HepG2 (cell line): ENCODE measurements around the gene CDC6. TPM values are rescaled to one million over a fixed set of nuclear protein-coding genes. Genes with fewer than 3 reads are reported as not detected.
A peak's percentile ranks its signal among the peaks of the same experiment; 100 is the strongest.

ENCODE experiments used
- EP300 ChIP-seq, 3 experiments: sonication (generic) in 1 of 3; formaldehyde crosslinking in 1 of 3; IDR thresholded peaks; 2 replicates each; pipeline versions ENCODE4 v1.5.1 to v1.6.1; 2011 to 2020; ENCODE audit warnings: low read depth in 2 of 3, low read length in 2 of 3, borderline replicate concordance in 1 of 3, improper control_type of control experiment in 1 of 3, mild to moderate bottlenecking in 1 of 3, missing genetic modification reagents in 1 of 3, moderate library complexity in 1 of 3
- HDAC2 ChIP-seq: sonication (generic); formaldehyde crosslinking; IDR thresholded peaks from 2 replicates; pipeline ENCODE4 v1.4.0; 2020; ENCODE audit warnings: missing genetic modification reagents
- HMG20B ChIP-seq: conservative IDR thresholded peaks from 2 replicates; pipeline ENCODE4 v1.6.1; 2016; ENCODE audit warnings: missing genetic modification reagents, missing compliant biosample characterization
- ZBTB20 ChIP-seq: sonication (generic); formaldehyde crosslinking; IDR thresholded peaks from 2 replicates; pipeline ENCODE4 v1.8.1; 2023; ENCODE audit warnings: missing genetic modification reagents, low read depth, mild to moderate bottlenecking, borderline replicate concordance
- ZFP1 ChIP-seq: IDR thresholded peaks from 2 replicates; pipeline ENCODE4 v1.6.1; 2016
- ZNF563 ChIP-seq: sonication (generic); formaldehyde crosslinking; IDR thresholded peaks from 2 replicates; pipeline ENCODE4 v1.8.0; 2022; ENCODE audit warnings: mild to moderate bottlenecking, moderate library complexity, missing genetic modification reagents
- ZNF598 ChIP-seq: sonication (generic); formaldehyde crosslinking; IDR thresholded peaks from 2 replicates; pipeline ENCODE4 v1.5.1; 2020; ENCODE audit warnings: mild to moderate bottlenecking, missing genetic modification reagents, borderline replicate concordance
- ZNF670 ChIP-seq: sonication (generic); formaldehyde crosslinking; IDR thresholded peaks from 2 replicates; pipeline ENCODE4 v1.8.0; 2022; ENCODE audit warnings: mild to moderate bottlenecking, missing genetic modification reagents, borderline replicate concordance
- polyA plus RNA-seq, 8 experiments: library from polyadenylated mRNA; depleted of rRNA in 3 of 8; stranded (reverse) in 7 of 8; unstranded in 1 of 8; fragments of >200 nt; fragmentation: Illumina TruSeq in 4 of 8; extraction: Trizol in 4 of 8; gene quantifications; 2 replicates each; pipeline versions ENCODE4 v1.2.1 to v1.2.3, GENCODE V29; 2011 to 2016; ENCODE audit warnings: low read depth in 4 of 8, missing spikeins in 1 of 8, mixed read lengths in 1 of 8; ENCODE audit not compliant: insufficient read depth in 1 of 8
- total RNA-seq, 5 experiments: library from RNA; depleted of rRNA; stranded (reverse); fragments of >200 nt; fragmentation: Illumina TruSeq; extraction: Trizol; gene quantifications; 2 replicates each; pipeline ENCODE4 v1.2.3, GENCODE V29; 2016; ENCODE audit warnings: low read depth in 1 of 5
- TF ChIP-seq, protein P1 (sequence below): sonication (generic); formaldehyde crosslinking; IDR thresholded peaks from 2 replicates; pipeline ENCODE4 v1.4.0; 2020; ENCODE audit warnings: missing genetic modification reagents, borderline replicate concordance
- TF ChIP-seq, protein P2 (sequence below): sonication (generic); formaldehyde crosslinking; IDR thresholded peaks from 2 replicates; pipeline ENCODE4 v1.4.0; 2020; ENCODE audit warnings: missing genetic modification reagents
- TF ChIP-seq, protein P3 (sequence below): sonication (generic); formaldehyde crosslinking; IDR thresholded peaks from 2 replicates; pipeline ENCODE4 v1.4.0; 2020; ENCODE audit warnings: missing genetic modification reagents
- TF ChIP-seq, protein P4 (sequence below): sonication (generic); formaldehyde crosslinking; IDR thresholded peaks from 2 replicates; pipeline ENCODE4 v1.8.0; 2022; ENCODE audit warnings: mild to moderate bottlenecking, missing genetic modification reagents
- TF ChIP-seq, protein P5 (sequence below): IDR thresholded peaks from 2 replicates; pipeline ENCODE4 v1.6.1; 2016
- TF ChIP-seq, protein P6 (sequence below): sonication (generic); formaldehyde crosslinking; IDR thresholded peaks from 2 replicates; pipeline ENCODE4 v1.4.0; 2020; ENCODE audit warnings: missing genetic modification reagents, borderline replicate concordance

CDC6 gene
- total and polyA plus RNA-seq, 2 of the 13 experiments (the other 11 are each of a cell fraction or from before 2014, with no cell fraction given): 17.4 to 114 TPM

DNA sequence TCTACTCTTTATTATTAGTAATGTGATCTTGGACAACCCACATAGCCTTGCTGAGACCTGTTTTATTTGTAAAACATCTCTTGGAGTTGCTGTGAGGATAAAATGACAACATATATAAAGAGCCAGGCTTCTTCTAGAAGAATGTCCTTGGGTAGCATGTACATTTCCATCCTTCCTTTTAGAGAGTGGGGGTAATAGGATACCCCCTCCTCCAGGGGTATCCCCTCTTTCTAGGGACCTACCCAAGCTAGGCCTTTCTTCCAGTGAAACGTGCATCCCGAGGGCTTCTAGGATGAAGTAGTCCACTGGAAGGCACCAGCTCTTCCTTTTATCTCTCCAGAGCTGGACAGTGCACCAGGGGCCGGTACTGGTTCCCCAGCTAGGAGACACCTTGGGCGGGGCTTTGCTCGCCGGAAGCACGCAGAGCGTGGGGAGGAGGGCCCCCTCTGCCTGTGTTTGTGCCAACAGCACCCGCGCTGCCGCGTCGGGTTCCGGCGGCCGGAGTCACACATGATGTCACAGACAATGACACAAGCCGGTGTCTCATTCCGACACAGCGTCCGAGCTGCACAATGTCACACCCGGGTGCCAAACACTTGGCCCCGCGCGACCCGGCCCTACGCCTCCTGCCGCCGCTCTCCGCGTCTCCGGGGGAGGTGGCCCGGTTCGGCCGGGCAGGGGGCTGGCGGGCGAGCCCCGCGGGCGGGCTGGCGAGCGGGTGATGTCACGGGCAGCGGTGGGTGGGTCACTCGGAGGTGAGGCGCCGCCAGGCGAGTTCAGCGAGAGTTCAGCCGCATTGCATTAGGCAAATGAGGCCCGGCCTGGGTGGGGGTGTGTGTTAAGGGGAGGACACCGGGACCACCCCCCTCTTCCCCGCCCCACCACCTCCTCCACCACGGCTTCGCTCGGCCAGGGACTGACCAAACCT lies 53.5 kb downstream of the CDC6 start (continued):
- TF ChIP-seq, protein P1, sequence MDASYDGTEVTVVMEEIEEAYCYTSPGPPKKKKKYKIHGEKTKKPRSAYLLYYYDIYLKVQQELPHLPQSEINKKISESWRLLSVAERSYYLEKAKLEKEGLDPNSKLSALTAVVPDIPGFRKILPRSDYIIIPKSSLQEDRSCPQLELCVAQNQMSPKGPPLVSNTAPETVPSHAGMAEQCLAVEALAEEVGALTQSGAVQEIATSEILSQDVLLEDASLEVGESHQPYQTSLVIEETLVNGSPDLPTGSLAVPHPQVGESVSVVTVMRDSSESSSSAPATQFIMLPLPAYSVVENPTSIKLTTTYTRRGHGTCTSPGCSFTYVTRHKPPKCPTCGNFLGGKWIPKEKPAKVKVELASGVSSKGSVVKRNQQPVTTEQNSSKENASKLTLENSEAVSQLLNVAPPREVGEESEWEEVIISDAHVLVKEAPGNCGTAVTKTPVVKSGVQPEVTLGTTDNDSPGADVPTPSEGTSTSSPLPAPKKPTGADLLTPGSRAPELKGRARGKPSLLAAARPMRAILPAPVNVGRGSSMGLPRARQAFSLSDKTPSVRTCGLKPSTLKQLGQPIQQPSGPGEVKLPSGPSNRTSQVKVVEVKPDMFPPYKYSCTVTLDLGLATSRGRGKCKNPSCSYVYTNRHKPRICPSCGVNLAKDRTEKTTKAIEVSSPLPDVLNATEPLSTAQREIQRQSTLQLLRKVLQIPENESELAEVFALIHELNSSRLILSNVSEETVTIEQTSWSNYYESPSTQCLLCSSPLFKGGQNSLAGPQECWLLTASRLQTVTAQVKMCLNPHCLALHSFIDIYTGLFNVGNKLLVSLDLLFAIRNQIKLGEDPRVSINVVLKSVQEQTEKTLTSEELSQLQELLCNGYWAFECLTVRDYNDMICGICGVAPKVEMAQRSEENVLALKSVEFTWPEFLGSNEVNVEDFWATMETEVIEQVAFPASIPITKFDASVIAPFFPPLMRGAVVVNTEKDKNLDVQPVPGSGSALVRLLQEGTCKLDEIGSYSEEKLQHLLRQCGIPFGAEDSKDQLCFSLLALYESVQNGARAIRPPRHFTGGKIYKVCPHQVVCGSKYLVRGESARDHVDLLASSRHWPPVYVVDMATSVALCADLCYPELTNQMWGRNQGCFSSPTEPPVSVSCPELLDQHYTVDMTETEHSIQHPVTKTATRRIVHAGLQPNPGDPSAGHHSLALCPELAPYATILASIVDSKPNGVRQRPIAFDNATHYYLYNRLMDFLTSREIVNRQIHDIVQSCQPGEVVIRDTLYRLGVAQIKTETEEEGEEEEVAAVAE: no peak
- TF ChIP-seq, protein P2, sequence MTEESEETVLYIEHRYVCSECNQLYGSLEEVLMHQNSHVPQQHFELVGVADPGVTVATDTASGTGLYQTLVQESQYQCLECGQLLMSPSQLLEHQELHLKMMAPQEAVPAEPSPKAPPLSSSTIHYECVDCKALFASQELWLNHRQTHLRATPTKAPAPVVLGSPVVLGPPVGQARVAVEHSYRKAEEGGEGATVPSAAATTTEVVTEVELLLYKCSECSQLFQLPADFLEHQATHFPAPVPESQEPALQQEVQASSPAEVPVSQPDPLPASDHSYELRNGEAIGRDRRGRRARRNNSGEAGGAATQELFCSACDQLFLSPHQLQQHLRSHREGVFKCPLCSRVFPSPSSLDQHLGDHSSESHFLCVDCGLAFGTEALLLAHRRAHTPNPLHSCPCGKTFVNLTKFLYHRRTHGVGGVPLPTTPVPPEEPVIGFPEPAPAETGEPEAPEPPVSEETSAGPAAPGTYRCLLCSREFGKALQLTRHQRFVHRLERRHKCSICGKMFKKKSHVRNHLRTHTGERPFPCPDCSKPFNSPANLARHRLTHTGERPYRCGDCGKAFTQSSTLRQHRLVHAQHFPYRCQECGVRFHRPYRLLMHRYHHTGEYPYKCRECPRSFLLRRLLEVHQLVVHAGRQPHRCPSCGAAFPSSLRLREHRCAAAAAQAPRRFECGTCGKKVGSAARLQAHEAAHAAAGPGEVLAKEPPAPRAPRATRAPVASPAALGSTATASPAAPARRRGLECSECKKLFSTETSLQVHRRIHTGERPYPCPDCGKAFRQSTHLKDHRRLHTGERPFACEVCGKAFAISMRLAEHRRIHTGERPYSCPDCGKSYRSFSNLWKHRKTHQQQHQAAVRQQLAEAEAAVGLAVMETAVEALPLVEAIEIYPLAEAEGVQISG: peak; percentile 74
- TF ChIP-seq, protein P3, sequence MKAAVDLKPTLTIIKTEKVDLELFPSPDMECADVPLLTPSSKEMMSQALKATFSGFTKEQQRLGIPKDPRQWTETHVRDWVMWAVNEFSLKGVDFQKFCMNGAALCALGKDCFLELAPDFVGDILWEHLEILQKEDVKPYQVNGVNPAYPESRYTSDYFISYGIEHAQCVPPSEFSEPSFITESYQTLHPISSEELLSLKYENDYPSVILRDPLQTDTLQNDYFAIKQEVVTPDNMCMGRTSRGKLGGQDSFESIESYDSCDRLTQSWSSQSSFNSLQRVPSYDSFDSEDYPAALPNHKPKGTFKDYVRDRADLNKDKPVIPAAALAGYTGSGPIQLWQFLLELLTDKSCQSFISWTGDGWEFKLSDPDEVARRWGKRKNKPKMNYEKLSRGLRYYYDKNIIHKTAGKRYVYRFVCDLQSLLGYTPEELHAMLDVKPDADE (CRISPR knock-in tag): 0 out of 2 replicates have a peak, but pooled peaks have one; percentile 75
- TF ChIP-seq HDAC2 (CRISPR knock-in tag): peak; percentile 75
- TF ChIP-seq, protein P4, sequence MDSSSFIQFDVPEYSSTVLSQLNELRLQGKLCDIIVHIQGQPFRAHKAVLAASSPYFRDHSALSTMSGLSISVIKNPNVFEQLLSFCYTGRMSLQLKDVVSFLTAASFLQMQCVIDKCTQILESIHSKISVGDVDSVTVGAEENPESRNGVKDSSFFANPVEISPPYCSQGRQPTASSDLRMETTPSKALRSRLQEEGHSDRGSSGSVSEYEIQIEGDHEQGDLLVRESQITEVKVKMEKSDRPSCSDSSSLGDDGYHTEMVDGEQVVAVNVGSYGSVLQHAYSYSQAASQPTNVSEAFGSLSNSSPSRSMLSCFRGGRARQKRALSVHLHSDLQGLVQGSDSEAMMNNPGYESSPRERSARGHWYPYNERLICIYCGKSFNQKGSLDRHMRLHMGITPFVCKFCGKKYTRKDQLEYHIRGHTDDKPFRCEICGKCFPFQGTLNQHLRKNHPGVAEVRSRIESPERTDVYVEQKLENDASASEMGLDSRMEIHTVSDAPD (CRISPR knock-in tag): no peak
- no peak for TF ChIP-seq EP300 (IDR thresholded peaks at IDR 0.05; ENCODE audit: low read depth in 2 of 2, low read length in 2 of 2)
- no peak for TF ChIP-seq EP300 (CRISPR knock-in tag; IDR thresholded peaks at IDR 0.05; ENCODE audit: borderline replicate concordance)
- TF ChIP-seq, protein P5, sequence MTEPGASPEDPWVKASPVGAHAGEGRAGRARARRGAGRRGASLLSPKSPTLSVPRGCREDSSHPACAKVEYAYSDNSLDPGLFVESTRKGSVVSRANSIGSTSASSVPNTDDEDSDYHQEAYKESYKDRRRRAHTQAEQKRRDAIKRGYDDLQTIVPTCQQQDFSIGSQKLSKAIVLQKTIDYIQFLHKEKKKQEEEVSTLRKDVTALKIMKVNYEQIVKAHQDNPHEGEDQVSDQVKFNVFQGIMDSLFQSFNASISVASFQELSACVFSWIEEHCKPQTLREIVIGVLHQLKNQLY (CRISPR knock-in tag): peak; percentile 12; the same call in 1 of the 2 replicates
- TF ChIP-seq ZBTB20 (CRISPR knock-in tag): peak; percentile 58; the same call in 1 of the 2 replicates
- TF ChIP-seq, protein P6, sequence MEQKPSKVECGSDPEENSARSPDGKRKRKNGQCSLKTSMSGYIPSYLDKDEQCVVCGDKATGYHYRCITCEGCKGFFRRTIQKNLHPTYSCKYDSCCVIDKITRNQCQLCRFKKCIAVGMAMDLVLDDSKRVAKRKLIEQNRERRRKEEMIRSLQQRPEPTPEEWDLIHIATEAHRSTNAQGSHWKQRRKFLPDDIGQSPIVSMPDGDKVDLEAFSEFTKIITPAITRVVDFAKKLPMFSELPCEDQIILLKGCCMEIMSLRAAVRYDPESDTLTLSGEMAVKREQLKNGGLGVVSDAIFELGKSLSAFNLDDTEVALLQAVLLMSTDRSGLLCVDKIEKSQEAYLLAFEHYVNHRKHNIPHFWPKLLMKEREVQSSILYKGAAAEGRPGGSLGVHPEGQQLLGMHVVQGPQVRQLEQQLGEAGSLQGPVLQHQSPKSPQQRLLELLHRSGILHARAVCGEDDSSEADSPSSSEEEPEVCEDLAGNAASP (CRISPR knock-in tag): no peak
- no peak for TF ChIP-seq ZNF670 (CRISPR knock-in tag)
- no peak; the same call in 1 of the 2 replicates for TF ChIP-seq HMG20B (CRISPR knock-in tag)
- peak; percentile 77 for TF ChIP-seq ZNF563 (CRISPR knock-in tag)
- TF ChIP-seq ZNF598 (CRISPR knock-in tag): no peak
- no peak for TF ChIP-seq ZFP1 (CRISPR knock-in tag)
